BLaER1 treated with 17β-estradiol and CSF1 and Interleukin-3, amounts not matched to agents 10 nM and 100 nM (cell line): Measurements from ENCODE around the gene DYNLT3.

ENCODE experiments used
- H3K27ac ChIP-seq, 11 experiments: shearing (Covaris generic); formaldehyde crosslinking; 2 replicates each; pipeline ENCODE4 v1.8.1; 2022
- H3K27me3 ChIP-seq, 11 experiments: shearing (Covaris generic); formaldehyde crosslinking; 2 replicates each; pipeline ENCODE4 v1.8.1; 2022
- H3K36me3 ChIP-seq, 11 experiments: shearing (Covaris generic); formaldehyde crosslinking; 2 replicates each; pipeline ENCODE4 v1.8.1; 2022
- H3K4me1 ChIP-seq, 10 experiments: shearing (Covaris generic); formaldehyde crosslinking; 2 replicates each; pipeline ENCODE4 v1.8.1; 2022
- H3K4me2 ChIP-seq, 11 experiments: shearing (Covaris generic); formaldehyde crosslinking; 2 replicates each; pipeline ENCODE4 v1.8.1; 2022
- H3K4me3 ChIP-seq, 10 experiments: shearing (Covaris generic); formaldehyde crosslinking; 2 replicates each; pipeline ENCODE4 v1.8.1; 2022
- H3K9ac ChIP-seq, 11 experiments: shearing (Covaris generic); formaldehyde crosslinking; 2 replicates each; pipeline ENCODE4 v1.8.1; 2022
- H3K9me3 ChIP-seq, 11 experiments: shearing (Covaris generic); formaldehyde crosslinking; replicated peaks in 1 of 11; 2 replicates each; pipeline ENCODE4 v1.8.1; 2022
- H4K20me1 ChIP-seq, 11 experiments: shearing (Covaris generic); formaldehyde crosslinking; 2 replicates each; pipeline ENCODE4 v1.8.1; 2022
- Cebpa-rat ChIP-seq, 11 experiments: shearing (Covaris generic); IDR thresholded peaks; 2 replicates each; pipeline ENCODE4 v1.8.1; 2022

The DYNLT3 gene

GRCh38 chrX:37813570-37813969 is 33.8 kb downstream of the DYNLT3 start:
- Histone ChIP-seq H3K9ac (peak overlapping the region in 7 of 11 experiments; percentile 13 to 63 (median 26); a peak in 10 of 22 replicates), H3K4me2 (peak overlapping the region; percentile 43 to 87 (median 65)), H3K27ac (peak overlapping the region; percentile 34 to 90 (median 80); a peak in 19 of 22 replicates)

GRCh38 chrX:37812110-37812509 is 35.3 kb downstream of the DYNLT3 start:
- H3K36me3 ChIP-seq = peaks cover 0 to 72% (median 16%) of the 10 kb centered on the region in 11 experiments; a peak in 12 of 22 replicates
- TF ChIP-seq Cebpa-rat (IDR thresholded peaks at IDR 0.05) = no peak
- H3K4me3 ChIP-seq = no peak overlapping the region
- peak overlapping the region in 10 of 11 experiments; percentile 19 to 90 (median 80); a peak in 19 of 22 replicates for H3K27ac ChIP-seq
- no peaks in the 10 kb centered on the region for H4K20me1 ChIP-seq
- peak overlapping the region in 6 of 11 experiments; percentile 15 to 63 (median 36); a peak in 9 of 22 replicates for H3K9ac ChIP-seq
- peaks cover 0 to 20% (median 0%) of the 10 kb centered on the region in 11 experiments; a peak in 13 of 22 replicates for H3K9me3 ChIP-seq
- no peaks in the 10 kb centered on the region for H3K27me3 ChIP-seq
- H3K4me2 ChIP-seq = peak overlapping the region; percentile 43 to 87 (median 65); a peak in 21 of 22 replicates
- peaks cover 56 to 99% (median 80%) of the 10 kb centered on the region in 10 experiments for H3K4me1 ChIP-seq

More at GRCh38 chrX:37813570-37813969, 33.8 kb downstream of the DYNLT3 start:
- no peak for TF ChIP-seq Cebpa-rat (IDR thresholded peaks at IDR 0.05)
- Histone ChIP-seq H3K27me3 (no peaks in the 10 kb centered on the region), H3K9me3 (peaks cover 0 to 10% (median 0%) of the 10 kb centered on the region in 11 experiments; a peak in 6 of 22 replicates), H3K4me1 (peaks cover 69 to 100% (median 90%) of the 10 kb centered on the region in 10 experiments), H3K4me3 (no peak overlapping the region), H4K20me1 (no peaks in the 10 kb centered on the region), H3K36me3 (peaks cover 0 to 58% (median 11%) of the 10 kb centered on the region in 11 experiments; a peak in 11 of 22 replicates)

GRCh38 chrX:37809970-37810369 is 37.4 kb downstream of the DYNLT3 start:
- peaks cover 0 to 36% (median 0%) of the 10 kb centered on the region in 11 experiments; a peak in 13 of 22 replicates for H3K9me3 ChIP-seq
- H3K4me2 ChIP-seq = peak overlapping the region in 6 of 11 experiments; percentile 65 to 87 (median 72); a peak in 11 of 22 replicates
- peaks cover 38 to 98% (median 66%) of the 10 kb centered on the region in 10 experiments for H3K4me1 ChIP-seq
- H4K20me1 ChIP-seq = no peaks in the 10 kb centered on the region
- H3K27me3 ChIP-seq = no peaks in the 10 kb centered on the region
- H3K4me3 ChIP-seq = no peak overlapping the region
- H3K36me3 ChIP-seq = peaks cover 0 to 93% (median 16%) of the 10 kb centered on the region in 11 experiments; a peak in 12 of 22 replicates
- peak overlapping the region in 7 of 11 experiments; percentile 55 to 90 (median 80); a peak in 13 of 22 replicates for H3K27ac ChIP-seq
- no peak for TF ChIP-seq Cebpa-rat (IDR thresholded peaks at IDR 0.05)
- peak overlapping the region in 4 of 11 experiments; percentile 18 to 52 (median 34); a peak in 5 of 22 replicates for H3K9ac ChIP-seq

GRCh38 chrX:37803057-37803456 is 44.3 kb downstream of the DYNLT3 start:
- Histone ChIP-seq H3K4me2 (peak overlapping the region; percentile 54 to 98 (median 76)), H3K36me3 (peaks cover 0 to 91% (median 8%) of the 10 kb centered on the region in 11 experiments; a peak in 14 of 22 replicates), H3K4me3 (no peak overlapping the region), H4K20me1 (no peaks in the 10 kb centered on the region), H3K9ac (peak overlapping the region in 9 of 11 experiments; percentile 32 to 85 (median 71); a peak in 15 of 22 replicates), H3K9me3 (peaks cover 0 to 62% (median 20%) of the 10 kb centered on the region in 11 experiments; a peak in 16 of 22 replicates), H3K4me1 (peaks cover 43 to 96% (median 63%) of the 10 kb centered on the region in 10 experiments), H3K27ac (peak overlapping the region; percentile 69 to 98 (median 94)), H3K27me3 (no peaks in the 10 kb centered on the region)
- no peak for TF ChIP-seq Cebpa-rat (IDR thresholded peaks at IDR 0.05)

GRCh38 chrX:37802028-37802427 is 45.3 kb downstream of the DYNLT3 start:
- H3K4me1 ChIP-seq = peaks cover 51 to 98% (median 72%) of the 10 kb centered on the region in 10 experiments
- peak overlapping the region; percentile 62 to 98 (median 78); a peak in 21 of 22 replicates for H3K4me2 ChIP-seq
- H4K20me1 ChIP-seq = no peaks in the 10 kb centered on the region
- H3K4me3 ChIP-seq = peak overlapping the region in 2 of 10 experiments; percentile 5 to 28; a peak in 1 of 20 replicates
- H3K9ac ChIP-seq = peak overlapping the region; percentile 52 to 85 (median 74); a peak in 20 of 22 replicates
- TF ChIP-seq Cebpa-rat (IDR thresholded peaks at IDR 0.05) = peak in 2 of 11 experiments; percentile 53 to 67; a peak in 2 of 22 replicates
- no peaks in the 10 kb centered on the region for H3K27me3 ChIP-seq
- H3K27ac ChIP-seq = peak overlapping the region; percentile 78 to 98 (median 94)
- H3K36me3 ChIP-seq = peaks cover 0 to 93% (median 6%) of the 10 kb centered on the region in 11 experiments; a peak in 12 of 22 replicates
- H3K9me3 ChIP-seq = peaks cover 0 to 55% (median 17%) of the 10 kb centered on the region in 11 experiments; a peak in 14 of 22 replicates

GRCh38 chrX:37800717-37801116 is 46.7 kb downstream of the DYNLT3 start:
- no peaks in the 10 kb centered on the region for H4K20me1 ChIP-seq
- peak overlapping the region in 8 of 11 experiments; percentile 43 to 85 (median 77); a peak in 13 of 22 replicates for H3K9ac ChIP-seq
- H3K4me2 ChIP-seq = peak overlapping the region in 10 of 11 experiments; percentile 62 to 98 (median 79); a peak in 19 of 22 replicates
- peak in 4 of 11 experiments; percentile 42 to 89 (median 76); a peak in 8 of 22 replicates for TF ChIP-seq Cebpa-rat (IDR thresholded peaks at IDR 0.05)
- peak overlapping the region; percentile 78 to 98 (median 94) for H3K27ac ChIP-seq
- H3K9me3 ChIP-seq = peaks cover 0 to 48% (median 17%) of the 10 kb centered on the region in 11 experiments; a peak in 14 of 22 replicates
- peaks cover 60 to 98% (median 78%) of the 10 kb centered on the region in 10 experiments for H3K4me1 ChIP-seq
- no peaks in the 10 kb centered on the region for H3K27me3 ChIP-seq
- H3K4me3 ChIP-seq = peak overlapping the region in 2 of 10 experiments; percentile 17 to 37; a peak in 3 of 20 replicates
- peaks cover 0 to 87% (median 6%) of the 10 kb centered on the region in 11 experiments; a peak in 12 of 22 replicates for H3K36me3 ChIP-seq

GRCh38 chrX:37799936-37800335 is 47.4 kb downstream of the DYNLT3 start:
- H3K27me3 ChIP-seq = no peaks in the 10 kb centered on the region
- H3K4me2 ChIP-seq = peak overlapping the region in 10 of 11 experiments; percentile 62 to 98 (median 79); a peak in 19 of 22 replicates
- peak overlapping the region in 3 of 10 experiments; percentile 9 to 37 (median 17); a peak in 5 of 20 replicates for H3K4me3 ChIP-seq
- peaks cover 0 to 87% (median 6%) of the 10 kb centered on the region in 11 experiments; a peak in 12 of 22 replicates for H3K36me3 ChIP-seq
- no peak for TF ChIP-seq Cebpa-rat (IDR thresholded peaks at IDR 0.05)
- H3K9me3 ChIP-seq = peaks cover 0 to 46% (median 17%) of the 10 kb centered on the region in 11 experiments; a peak in 14 of 22 replicates
- peak overlapping the region in 7 of 11 experiments; percentile 40 to 85 (median 79); a peak in 12 of 22 replicates for H3K9ac ChIP-seq
- peak overlapping the region; percentile 21 to 98 (median 94); a peak in 21 of 22 replicates for H3K27ac ChIP-seq
- H3K4me1 ChIP-seq = peaks cover 67 to 98% (median 85%) of the 10 kb centered on the region in 10 experiments
- no peaks in the 10 kb centered on the region for H4K20me1 ChIP-seq

GRCh38 chrX:37796805-37797204 is 50.6 kb downstream of the DYNLT3 start:
- Histone ChIP-seq H3K27me3 (no peaks in the 10 kb centered on the region), H3K9me3 (peaks cover 0 to 34% (median 17%) of the 10 kb centered on the region in 11 experiments; a peak in 15 of 22 replicates), H3K4me2 (peak overlapping the region; percentile 60 to 98 (median 78)), H3K4me1 (peaks cover 51 to 100% (median 80%) of the 10 kb centered on the region in 10 experiments), H4K20me1 (no peaks in the 10 kb centered on the region), H3K4me3 (no peak overlapping the region), H3K36me3 (peaks cover 0 to 91% (median 16%) of the 10 kb centered on the region in 11 experiments; a peak in 13 of 22 replicates), H3K27ac (peak overlapping the region; percentile 3 to 98 (median 94); a peak in 21 of 22 replicates), H3K9ac (peak overlapping the region in 9 of 11 experiments; percentile 38 to 75 (median 69); a peak in 15 of 22 replicates)
- TF ChIP-seq Cebpa-rat (IDR thresholded peaks at IDR 0.05) = no peak
